SK-N-SH treated with all-trans-retinoic acid at 6 μM for 48 hours (cell line): ENCODE data around the gene KIF4A.

Experiments used
- ARNTL ChIP-seq: fragments of 450-650 bp; formaldehyde crosslinking; IDR thresholded peaks from 2 replicates; pipeline ENCODE4 v1.5.0; 2020; ENCODE audit warnings: low read depth, mild to moderate bottlenecking, moderate library complexity, borderline replicate concordance
- BACH2 ChIP-seq: fragments of 250-450 bp; sonication (Bioruptor Pico); IDR thresholded peaks from 2 replicates; pipeline ENCODE4 v1.9.0; 2021; ENCODE audit warnings: mild to moderate bottlenecking, borderline replicate concordance
- CREB5 ChIP-seq: fragments of 250-450 bp; sonication (Bioruptor Pico); IDR thresholded peaks from 2 replicates; pipeline ENCODE4 v1.5.1; 2020; ENCODE audit warnings: low read depth, mild to moderate bottlenecking, moderate library complexity
- CSDC2 ChIP-seq: fragments of 250-450 bp; sonication (Bioruptor Pico); IDR thresholded peaks from 2 replicates; pipeline ENCODE4 v1.5.0; 2020; ENCODE audit warnings: mild to moderate bottlenecking, moderate library complexity
- ESRRG ChIP-seq: fragments of 250-450 bp; sonication (Bioruptor Pico); IDR thresholded peaks from 2 replicates; pipeline ENCODE4 v1.6.1; 2021; ENCODE audit warnings: mild to moderate bottlenecking
- GLIS3 ChIP-seq: fragments of 250-450 bp; sonication (Bioruptor Pico); IDR thresholded peaks from 2 replicates; pipeline ENCODE4 v1.5.0; 2020; ENCODE audit warnings: mild to moderate bottlenecking, moderate library complexity
- ISL1 ChIP-seq: fragments of 250-450 bp; sonication (Bioruptor Pico); IDR thresholded peaks from 2 replicates; pipeline ENCODE4 v2.1.2; 2022; ENCODE audit warnings: mild to moderate bottlenecking, moderate library complexity
- RARB ChIP-seq: fragments of 250-450 bp; sonication (Bioruptor Pico); IDR thresholded peaks from 2 replicates; pipeline ENCODE4 v1.8.0; 2021; ENCODE audit warnings: mild to moderate bottlenecking, moderate library complexity
- ZFP3 ChIP-seq: fragments of 250-450 bp; sonication (Bioruptor Pico); IDR thresholded peaks from 2 replicates; pipeline ENCODE4 v1.5.0; 2020; ENCODE audit warnings: mild to moderate bottlenecking, moderate library complexity
- ZFP30 ChIP-seq: fragments of 450-650 bp; formaldehyde crosslinking; IDR thresholded peaks from 2 replicates; pipeline ENCODE4 v1.5.0; 2022; ENCODE audit warnings: mild to moderate bottlenecking, moderate library complexity
- ZNF70 ChIP-seq: fragments of 450-650 bp; formaldehyde crosslinking; IDR thresholded peaks from 2 replicates; pipeline ENCODE4 v1.5.0; 2020; ENCODE audit warnings: mild to moderate bottlenecking, moderate library complexity
- ZNF8 ChIP-seq: fragments of 450-650 bp; formaldehyde crosslinking; IDR thresholded peaks from 2 replicates; pipeline ENCODE4 v1.5.0; 2020; ENCODE audit warnings: mild to moderate bottlenecking, moderate library complexity
- TF ChIP-seq, protein P1 (sequence below): fragments of 250-450 bp; sonication (Bioruptor Pico); IDR thresholded peaks from 2 replicates; pipeline ENCODE4 v1.5.1; 2021; ENCODE audit warnings: mild to moderate bottlenecking, moderate library complexity

DNA sequence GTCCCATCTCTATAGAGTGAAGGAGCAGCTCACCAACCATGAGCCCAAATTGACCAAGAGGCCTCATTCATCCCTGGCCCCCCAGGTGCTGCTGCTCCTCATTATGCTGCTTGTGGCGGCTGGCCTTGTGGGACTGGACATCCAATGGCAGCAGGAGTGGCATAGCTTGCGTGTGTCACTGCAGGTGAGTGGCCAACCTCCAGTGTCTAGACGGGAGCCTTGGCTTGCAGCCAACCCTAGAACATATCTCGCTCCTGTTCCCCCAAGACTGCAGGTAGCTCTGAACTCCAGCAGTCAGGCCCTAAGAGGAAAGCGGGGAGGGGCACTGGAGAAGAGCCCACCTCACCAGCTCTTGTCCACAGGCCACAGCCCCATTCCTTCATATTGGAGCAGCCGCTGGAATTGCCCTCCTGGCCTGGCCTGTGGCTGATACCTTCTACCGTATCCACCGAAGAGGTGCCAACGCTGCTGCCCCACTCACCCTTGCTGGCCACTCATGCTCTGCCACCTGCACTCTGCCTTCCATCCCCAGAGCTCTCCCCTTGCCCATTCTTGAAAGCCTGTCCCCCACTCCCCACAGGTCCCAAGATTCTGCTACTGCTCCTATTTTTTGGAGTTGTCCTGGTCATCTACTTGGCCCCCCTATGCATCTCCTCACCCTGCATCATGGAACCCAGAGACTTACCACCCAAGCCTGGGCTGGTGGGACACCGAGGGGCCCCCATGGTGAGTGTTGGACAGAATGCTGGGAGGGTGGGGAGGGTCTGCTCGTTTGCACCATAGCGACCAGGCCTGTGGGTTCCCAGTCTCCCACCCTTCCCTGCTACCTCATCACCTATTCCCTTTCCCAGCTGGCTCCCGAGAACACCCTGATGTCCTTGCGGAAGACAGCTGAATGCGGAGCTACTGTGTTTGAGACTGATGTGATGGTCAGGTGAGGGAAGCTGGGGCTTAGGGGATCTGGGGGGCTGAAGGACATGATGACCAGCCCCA lies 136.7 kb downstream of the KIF4A start:
- TF ChIP-seq ESRRG (CRISPR knock-in tag), result no peak
- TF ChIP-seq RARB (CRISPR knock-in tag), result no peak
- no peak for TF ChIP-seq ZFP30 (CRISPR knock-in tag)
- TF ChIP-seq, protein P1, sequence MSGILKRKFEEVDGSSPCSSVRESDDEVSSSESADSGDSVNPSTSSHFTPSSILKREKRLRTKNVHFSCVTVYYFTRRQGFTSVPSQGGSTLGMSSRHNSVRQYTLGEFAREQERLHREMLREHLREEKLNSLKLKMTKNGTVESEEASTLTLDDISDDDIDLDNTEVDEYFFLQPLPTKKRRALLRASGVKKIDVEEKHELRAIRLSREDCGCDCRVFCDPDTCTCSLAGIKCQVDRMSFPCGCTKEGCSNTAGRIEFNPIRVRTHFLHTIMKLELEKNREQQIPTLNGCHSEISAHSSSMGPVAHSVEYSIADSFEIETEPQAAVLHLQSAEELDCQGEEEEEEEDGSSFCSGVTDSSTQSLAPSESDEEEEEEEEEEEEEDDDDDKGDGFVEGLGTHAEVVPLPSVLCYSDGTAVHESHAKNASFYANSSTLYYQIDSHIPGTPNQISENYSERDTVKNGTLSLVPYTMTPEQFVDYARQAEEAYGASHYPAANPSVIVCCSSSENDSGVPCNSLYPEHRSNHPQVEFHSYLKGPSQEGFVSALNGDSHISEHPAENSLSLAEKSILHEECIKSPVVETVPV (CRISPR knock-in tag), result no peak
- no peak for TF ChIP-seq CREB5
- no peak for TF ChIP-seq ZNF70
- no peak for TF ChIP-seq ZNF8 (CRISPR knock-in tag)
- TF ChIP-seq ARNTL (CRISPR knock-in tag), result no peak
- TF ChIP-seq ISL1 (CRISPR knock-in tag), result no peak
- no peak for TF ChIP-seq ZFP3
- TF ChIP-seq BACH2 (CRISPR knock-in tag), result no peak
- TF ChIP-seq CSDC2 (CRISPR knock-in tag), result no peak
- no peak for TF ChIP-seq GLIS3 (CRISPR knock-in tag)
